GM21447 (cell line): ENCODE data around the gene PRKCE.

Experiments used
- ATAC-seq: cut with Tn5 transposase; IDR thresholded peaks from one replicate; pipeline ENCODE4 v1.9.1; 2021; ENCODE audit not compliant: unreplicated experiment

Gene PRKCE

GRCh38 chr2:46003903-46004473 lies 352.5 kb downstream of the PRKCE start:
- ATAC-seq = no peak

- ATAC-seq = no peak
Observed at GRCh38 chr2:46006473-46007025, 355.1 kb downstream of the PRKCE start.

GRCh38 chr2:46007412-46007811 lies 355.9 kb downstream of the PRKCE start:
- no peak for ATAC-seq

- ATAC-seq = no peak
Observed at GRCh38 chr2:46008091-46008870, 356.8 kb downstream of the PRKCE start.

GRCh38 chr2:46009315-46009714 lies 357.8 kb downstream of the PRKCE start:
- ATAC-seq = no peak

- ATAC-seq = no peak
Observed at GRCh38 chr2:46009772-46010171, 358.3 kb downstream of the PRKCE start.

GRCh38 chr2:46010223-46010924 lies 358.9 kb downstream of the PRKCE start:
- ATAC-seq = no peak

GRCh38 chr2:46010925-46011490 lies 359.5 kb downstream of the PRKCE start:
- no peak for ATAC-seq

- no peak for ATAC-seq
Observed at GRCh38 chr2:46012618-46013240, 361.3 kb downstream of the PRKCE start.

GRCh38 chr2:46013726-46014125 lies 362.3 kb downstream of the PRKCE start:
- no peak for ATAC-seq

- no peak for ATAC-seq
Observed at GRCh38 chr2:46014911-46015654, 363.6 kb downstream of the PRKCE start.

GRCh38 chr2:46015671-46016070 lies 364.2 kb downstream of the PRKCE start:
- ATAC-seq = no peak

GRCh38 chr2:46016091-46016490 lies 364.6 kb downstream of the PRKCE start:
- no peak for ATAC-seq

GRCh38 chr2:46018773-46019591 lies 367.5 kb downstream of the PRKCE start:
- ATAC-seq = no peak

GRCh38 chr2:46020416-46020815 lies 368.9 kb downstream of the PRKCE start:
- no peak for ATAC-seq

GRCh38 chr2:46023165-46023854 lies 371.8 kb downstream of the PRKCE start:
- ATAC-seq = no peak

- no peak for ATAC-seq
Observed at GRCh38 chr2:46024146-46024779, 372.8 kb downstream of the PRKCE start.

- ATAC-seq = no peak
Observed at GRCh38 chr2:46025081-46025480, 373.6 kb downstream of the PRKCE start.
